DND-41 (cell line): Measurements from ENCODE around the gene SKIDA1.
A peak's percentile ranks its signal among the peaks of the same experiment; 100 is the strongest.

Source experiments
- ATAC-seq: fragments of 200-7000 bp; cut with Tn5 transposase; 3 replicates; pipeline ENCODE4 v1.9.1; 2021; ENCODE audit warnings: low read depth; ENCODE audit not compliant: insufficient read depth
- DNase-seq: peaks from one replicate; pipeline ENCODE4 v3.0.0-alpha.2; 2020
- H2AFZ ChIP-seq: 2 replicates; pipeline ENCODE4 v1.6.0; 2012; ENCODE audit warnings: low read depth, low read length
- H3K27ac ChIP-seq: 2 replicates; pipeline ENCODE4 v1.5.1; 2012; ENCODE audit warnings: low read length, inconsistent platforms
- H3K27me3 ChIP-seq: fragments of 200-600 bp; sonication (generic); 2 replicates; pipeline ENCODE4 v1.6.0; 2012; ENCODE audit warnings: low read length, mild to moderate bottlenecking, inconsistent platforms; ENCODE audit not compliant: insufficient read depth, poor library complexity
- H3K36me3 ChIP-seq: 2 replicates; pipeline ENCODE4 v1.5.1; 2012; ENCODE audit warnings: low read length, inconsistent platforms; ENCODE audit not compliant: insufficient read depth
- H3K4me1 ChIP-seq: 2 replicates; pipeline ENCODE4 v1.5.1; 2012; ENCODE audit warnings: mild to moderate bottlenecking, low read length; ENCODE audit not compliant: insufficient read depth
- H3K4me2 ChIP-seq: 2 replicates; pipeline ENCODE4 v1.6.0; 2012; ENCODE audit warnings: mild to moderate bottlenecking, moderate library complexity, low read length, inconsistent platforms; ENCODE audit not compliant: insufficient read depth
- H3K4me3 ChIP-seq, 2 experiments: fragments of 200-600 bp in 1 of 2; shearing (Covaris generic) in 1 of 2; 2 replicates each; pipeline ENCODE4 v1.5.1; 2012 to 2016; ENCODE audit warnings: inconsistent platforms in 2 of 2, low read length in 2 of 2, mild to moderate bottlenecking in 2 of 2, low read depth in 1 of 2, moderate library complexity in 1 of 2
- H3K79me2 ChIP-seq: 2 replicates; pipeline ENCODE4 v1.6.0; 2012; ENCODE audit warnings: low read length, inconsistent platforms; ENCODE audit not compliant: insufficient read depth
- H3K9ac ChIP-seq: 2 replicates; pipeline ENCODE4 v1.6.0; 2012; ENCODE audit warnings: low read depth, mild to moderate bottlenecking, inconsistent platforms, low read length, moderate library complexity
- H3K9me3 ChIP-seq: 2 replicates; pipeline ENCODE4 v1.5.1; 2012; ENCODE audit warnings: low read length, moderate library complexity, mild to moderate bottlenecking, inconsistent platforms; ENCODE audit not compliant: insufficient read depth, severe bottlenecking
- H4K20me1 ChIP-seq: 2 replicates; pipeline ENCODE4 v1.6.0; 2012; ENCODE audit warnings: low read length; ENCODE audit not compliant: insufficient read depth
- CTCF ChIP-seq: IDR thresholded peaks from 2 replicates; pipeline ENCODE4 v1.5.1; 2012; ENCODE audit warnings: borderline replicate concordance, low read length, moderate library complexity, mild to moderate bottlenecking; ENCODE audit not compliant: poor library complexity, severe bottlenecking; ENCODE audit errors: extremely low read depth
- EZH2 ChIP-seq: IDR thresholded peaks from 3 replicates; pipeline ENCODE4 v1.6.1; 2012; ENCODE audit warnings: borderline replicate concordance, low read depth, mild to moderate bottlenecking, moderate library complexity, low read length, inconsistent platforms; ENCODE audit not compliant: severe bottlenecking

SKIDA1 gene

GRCh38 chr10:21518149-21518640 is 7.3 kb downstream of the SKIDA1 start:
- no peak overlapping the region for H3K4me2 ChIP-seq
- H3K9me3 ChIP-seq, result no peaks in the 10 kb centered on the region
- DNase-seq (no peak), ATAC-seq (no peak)
- H3K9ac ChIP-seq, result no peak overlapping the region
- peaks cover 32% of the 10 kb centered on the region for H3K4me1 ChIP-seq
- H3K4me3 ChIP-seq, result no peak overlapping the region
- H3K79me2 ChIP-seq, result no peaks in the 10 kb centered on the region
- no peak overlapping the region for H3K27ac ChIP-seq
- no peak overlapping the region for H2AFZ ChIP-seq
- H3K27me3 ChIP-seq, result peaks cover 65% of the 10 kb centered on the region
- H3K36me3 ChIP-seq, result no peaks in the 10 kb centered on the region
- peaks cover 5% of the 10 kb centered on the region for H4K20me1 ChIP-seq
- TF ChIP-seq CTCF (no peak), EZH2 (no peak)

- H3K9ac ChIP-seq, result peak overlapping the region; percentile 26; the same call in 1 of the 2 replicates
- H3K36me3 ChIP-seq, result no peaks in the 10 kb centered on the region
- DNase-seq, result no peak
- TF ChIP-seq CTCF, result no peak
- TF ChIP-seq EZH2, result peak; percentile 91
- peaks cover 32% of the 10 kb centered on the region for H3K4me1 ChIP-seq
- peak overlapping the region; percentile 84 for H3K4me2 ChIP-seq
- peaks cover 70% of the 10 kb centered on the region for H3K27me3 ChIP-seq
- H3K4me3 ChIP-seq, result peak overlapping the region in 1 of 2 experiments; percentile 55; a peak in 2 of 4 replicates
- H4K20me1 ChIP-seq, result peaks cover 5% of the 10 kb centered on the region
- H3K79me2 ChIP-seq, result no peaks in the 10 kb centered on the region
- H3K9me3 ChIP-seq, result no peaks in the 10 kb centered on the region
- H2AFZ ChIP-seq, result peak overlapping the region; percentile 65
- peak; percentile 23; the same call in 2 of the 3 replicates for ATAC-seq
- no peak overlapping the region for H3K27ac ChIP-seq
Measured at GRCh38 chr10:21517134-21518031, 8.1 kb downstream of the SKIDA1 start.

GRCh38 chr10:21516242-21517131 is 9.0 kb downstream of the SKIDA1 start:
- Histone ChIP-seq H2AFZ (peak overlapping the region; percentile 53), H3K4me2 (peak overlapping the region; percentile 84), H3K27me3 (peaks cover 75% of the 10 kb centered on the region), H4K20me1 (peaks cover 5% of the 10 kb centered on the region), H3K9me3 (no peaks in the 10 kb centered on the region), H3K27ac (no peak overlapping the region), H3K79me2 (no peaks in the 10 kb centered on the region), H3K36me3 (no peaks in the 10 kb centered on the region), H3K9ac (peak overlapping the region; percentile 35; the same call in 1 of the 2 replicates), H3K4me3 (peak overlapping the region in 1 of 2 experiments; percentile 57; a peak in 3 of 4 replicates), H3K4me1 (peaks cover 32% of the 10 kb centered on the region)
- DNase-seq, result peak; percentile 61
- TF ChIP-seq EZH2, result peak; percentile 97
- TF ChIP-seq CTCF, result no peak
- ATAC-seq, result peak; percentile 93
